H1 (cell line): Measurements from ENCODE around the gene GRID2.

Experiments used
- ATF3 ChIP-seq: IDR thresholded peaks from 2 replicates; pipeline ENCODE4 v1.6.1; 2011; ENCODE audit warnings: low read depth, mild to moderate bottlenecking, low read length; ENCODE audit not compliant: insufficient read depth
- CEBPB ChIP-seq: IDR thresholded peaks from 2 replicates; pipeline ENCODE4 v1.6.1; 2012; ENCODE audit warnings: low read depth, low read length
- CHD2 ChIP-seq: IDR thresholded peaks from 2 replicates; pipeline ENCODE4 v1.6.1; 2012; ENCODE audit warnings: low read length, improper control_type of control experiment
- EP300 ChIP-seq, 2 experiments: IDR thresholded peaks; 1 replicate in 1 of 2; 2 replicates in 1 of 2; pipeline ENCODE4 v1.6.1; 2011 to 2012; ENCODE audit warnings: low read depth in 2 of 2, low read length in 2 of 2, mild to moderate bottlenecking in 2 of 2, borderline replicate concordance in 1 of 2, inconsistent platforms in 1 of 2, moderate library complexity in 1 of 2
- FOSL1 ChIP-seq: IDR thresholded peaks from 2 replicates; pipeline ENCODE4 v1.6.1; 2011; ENCODE audit warnings: mild to moderate bottlenecking, low read depth, low read length, moderate library complexity; ENCODE audit not compliant: insufficient read depth
- GABPA ChIP-seq: IDR thresholded peaks from 2 replicates; pipeline ENCODE4 v1.6.1; 2011; ENCODE audit warnings: mild to moderate bottlenecking, low read length, moderate library complexity, borderline replicate concordance; ENCODE audit not compliant: insufficient read depth
- HDAC2 ChIP-seq, 2 experiments: fragments of 300-600 bp in 1 of 2; sonication (generic) in 1 of 2; IDR thresholded peaks; 2 replicates each; pipeline ENCODE4 v1.6.1; 2011 to 2012; ENCODE audit warnings: low read depth in 2 of 2, low read length in 2 of 2, mild to moderate bottlenecking in 2 of 2, moderate library complexity in 2 of 2, borderline replicate concordance in 1 of 2, inconsistent platforms in 1 of 2
- POLR2AphosphoS5 ChIP-seq: IDR thresholded peaks from 2 replicates; pipeline ENCODE4 v1.6.1; 2011; ENCODE audit warnings: low read depth, low read length
- SIN3A ChIP-seq, 2 experiments: IDR thresholded peaks in 1 of 2; conservative IDR thresholded peaks in 1 of 2; 2 replicates each; pipeline ENCODE4 v1.6.1; 2011 to 2012; ENCODE audit warnings: low read length in 2 of 2, improper control_type of control experiment in 1 of 2, low read depth in 1 of 2, mild to moderate bottlenecking in 1 of 2
- SP4 ChIP-seq: IDR thresholded peaks from 2 replicates; pipeline ENCODE4 v1.6.1; 2012; ENCODE audit warnings: low read length, inconsistent platforms
- TBP ChIP-seq: IDR thresholded peaks from 2 replicates; pipeline ENCODE4 v1.6.1; 2011; ENCODE audit warnings: low read depth, low read length, improper control_type of control experiment
- TCF12 ChIP-seq: IDR thresholded peaks from 2 replicates; pipeline ENCODE4 v1.6.1; 2011; ENCODE audit warnings: low read depth, mild to moderate bottlenecking, low read length
- USF2 ChIP-seq: IDR thresholded peaks from 2 replicates; pipeline ENCODE4 v1.6.1; 2011; ENCODE audit warnings: low read length, improper control_type of control experiment
- TF ChIP-seq, protein P1 (sequence below), 3 experiments: IDR thresholded peaks; 1 replicate in 2 of 3; 2 replicates in 1 of 3; pipeline versions ENCODE4 v1.5.1 to v1.6.1; 2011; ENCODE audit warnings: low read length in 3 of 3, mild to moderate bottlenecking in 3 of 3, inconsistent platforms in 2 of 3, low read depth in 1 of 3, moderate library complexity in 1 of 3; ENCODE audit not compliant: insufficient read depth in 1 of 3; ENCODE audit errors: control extremely low read depth in 1 of 3

DNA sequence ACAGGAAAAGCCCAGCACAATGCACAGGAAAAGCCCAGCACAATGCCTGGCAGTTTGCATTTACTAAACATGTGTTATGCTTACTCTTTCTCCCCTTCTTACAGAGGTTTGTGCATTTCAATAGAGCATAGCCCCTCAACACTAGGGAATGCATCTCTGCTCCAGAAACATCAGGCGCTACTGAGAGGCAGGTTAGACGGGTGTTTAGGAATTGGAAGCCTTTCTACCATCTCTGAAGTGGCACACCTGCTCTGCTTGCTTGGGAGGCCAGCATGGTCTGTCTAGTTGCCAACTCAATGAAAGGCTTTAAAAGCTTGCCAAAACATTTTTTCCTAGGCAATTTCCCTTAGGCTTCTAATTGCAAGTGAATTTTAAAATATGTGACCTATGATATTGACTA, 55.7 kb downstream of the GRID2 start:
- TF ChIP-seq, protein P1, sequence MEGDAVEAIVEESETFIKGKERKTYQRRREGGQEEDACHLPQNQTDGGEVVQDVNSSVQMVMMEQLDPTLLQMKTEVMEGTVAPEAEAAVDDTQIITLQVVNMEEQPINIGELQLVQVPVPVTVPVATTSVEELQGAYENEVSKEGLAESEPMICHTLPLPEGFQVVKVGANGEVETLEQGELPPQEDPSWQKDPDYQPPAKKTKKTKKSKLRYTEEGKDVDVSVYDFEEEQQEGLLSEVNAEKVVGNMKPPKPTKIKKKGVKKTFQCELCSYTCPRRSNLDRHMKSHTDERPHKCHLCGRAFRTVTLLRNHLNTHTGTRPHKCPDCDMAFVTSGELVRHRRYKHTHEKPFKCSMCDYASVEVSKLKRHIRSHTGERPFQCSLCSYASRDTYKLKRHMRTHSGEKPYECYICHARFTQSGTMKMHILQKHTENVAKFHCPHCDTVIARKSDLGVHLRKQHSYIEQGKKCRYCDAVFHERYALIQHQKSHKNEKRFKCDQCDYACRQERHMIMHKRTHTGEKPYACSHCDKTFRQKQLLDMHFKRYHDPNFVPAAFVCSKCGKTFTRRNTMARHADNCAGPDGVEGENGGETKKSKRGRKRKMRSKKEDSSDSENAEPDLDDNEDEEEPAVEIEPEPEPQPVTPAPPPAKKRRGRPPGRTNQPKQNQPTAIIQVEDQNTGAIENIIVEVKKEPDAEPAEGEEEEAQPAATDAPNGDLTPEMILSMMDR (IDR thresholded peaks at IDR 0.05; ENCODE audit: control extremely low read depth in 1 of 3, insufficient read depth in 1 of 3, low read depth in 1 of 3, low read length in 3 of 3): no peak
- TF ChIP-seq EP300 (IDR thresholded peaks at IDR 0.05; ENCODE audit: borderline replicate concordance in 1 of 2, low read depth in 2 of 2, low read length in 2 of 2) (no peak), TCF12 (no peak), CEBPB (no peak), GABPA (no peak), TBP (no peak), SIN3A (conservative IDR thresholded peaks at IDR 0.05 in 1 of 2, IDR thresholded peaks at IDR 0.05 in 1 of 2; ENCODE audit: low read depth in 1 of 2, low read length in 2 of 2) (no peak), HDAC2 (IDR thresholded peaks at IDR 0.05; ENCODE audit: borderline replicate concordance in 1 of 2, low read depth in 2 of 2, low read length in 2 of 2) (0 out of 4 replicates have a peak, but pooled peaks of 1 of the 2 experiments have one; percentile 10), USF2 (no peak), FOSL1 (no peak), ATF3 (no peak), CHD2 (no peak), SP4 (no peak), POLR2AphosphoS5 (no peak)
